HG03280 (cell line): ENCODE measurements around the gene FNIP2.

ENCODE experiments used
- ATAC-seq: cut with Tn5 transposase; IDR thresholded peaks from one replicate; pipeline ENCODE4 v1.9.1; 2021; ENCODE audit warnings: mild to moderate bottlenecking, moderate library complexity; ENCODE audit not compliant: unreplicated experiment

FNIP2 gene

DNA sequence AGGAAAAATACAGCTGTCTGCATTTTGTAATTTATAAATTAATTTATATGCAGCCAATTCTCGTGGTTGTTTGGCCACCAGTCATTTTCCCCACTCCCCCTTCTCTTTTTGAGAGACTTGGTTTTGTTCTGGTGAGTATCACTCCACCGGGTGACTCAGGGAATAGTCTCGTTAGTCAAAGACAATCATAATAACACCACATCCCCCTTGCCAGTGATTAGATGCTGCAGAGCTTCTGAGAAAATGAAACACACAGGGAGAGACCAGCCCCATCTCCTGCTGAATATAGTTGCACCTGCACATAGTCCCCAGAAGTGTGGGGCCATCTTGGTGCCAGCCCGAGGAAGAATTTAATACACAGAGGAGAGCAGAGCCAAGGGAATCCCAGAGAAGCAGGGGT is 8.0 kb upstream of the FNIP2 start:
- no peak for ATAC-seq

DNA sequence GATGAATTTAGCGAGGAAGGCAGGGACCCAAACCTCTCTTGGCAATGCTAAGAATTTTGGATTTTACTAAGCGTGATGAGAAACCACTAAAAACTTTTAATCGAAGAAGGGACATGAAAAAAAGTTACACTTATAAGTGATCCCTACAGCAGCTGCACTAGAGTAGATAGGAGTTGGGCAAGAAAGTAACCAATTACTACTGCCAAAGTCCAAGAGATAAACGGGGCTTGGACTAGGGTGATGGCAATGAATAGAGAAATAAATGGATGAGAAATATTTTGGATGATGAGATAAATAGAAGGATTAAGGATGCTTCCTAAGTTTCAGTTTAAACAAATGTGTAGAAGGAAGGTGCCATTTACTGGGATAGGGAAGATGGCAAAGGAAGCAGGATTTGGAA is 6.3 kb upstream of the FNIP2 start:
- ATAC-seq, result no peak

DNA sequence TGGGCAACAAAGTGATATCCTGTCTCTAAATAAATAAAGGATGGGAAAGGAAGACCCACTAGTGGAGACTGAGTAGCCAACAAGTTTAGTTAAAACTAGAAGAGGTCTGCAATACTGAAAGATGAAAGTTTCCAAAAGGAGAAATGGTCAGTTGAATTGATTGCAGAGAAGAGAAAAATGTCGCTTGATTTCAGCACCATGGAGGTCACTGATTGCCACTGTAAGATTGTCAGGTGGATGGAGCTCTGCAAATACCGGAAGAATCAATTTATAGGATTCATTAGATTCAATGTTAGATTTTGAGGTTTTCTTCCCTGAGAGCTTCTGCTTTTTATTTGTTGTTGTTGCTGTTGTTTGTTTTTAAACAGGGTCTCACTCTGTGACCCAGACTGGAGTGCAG is 5.4 kb upstream of the FNIP2 start:
- ATAC-seq, result no peak

DNA sequence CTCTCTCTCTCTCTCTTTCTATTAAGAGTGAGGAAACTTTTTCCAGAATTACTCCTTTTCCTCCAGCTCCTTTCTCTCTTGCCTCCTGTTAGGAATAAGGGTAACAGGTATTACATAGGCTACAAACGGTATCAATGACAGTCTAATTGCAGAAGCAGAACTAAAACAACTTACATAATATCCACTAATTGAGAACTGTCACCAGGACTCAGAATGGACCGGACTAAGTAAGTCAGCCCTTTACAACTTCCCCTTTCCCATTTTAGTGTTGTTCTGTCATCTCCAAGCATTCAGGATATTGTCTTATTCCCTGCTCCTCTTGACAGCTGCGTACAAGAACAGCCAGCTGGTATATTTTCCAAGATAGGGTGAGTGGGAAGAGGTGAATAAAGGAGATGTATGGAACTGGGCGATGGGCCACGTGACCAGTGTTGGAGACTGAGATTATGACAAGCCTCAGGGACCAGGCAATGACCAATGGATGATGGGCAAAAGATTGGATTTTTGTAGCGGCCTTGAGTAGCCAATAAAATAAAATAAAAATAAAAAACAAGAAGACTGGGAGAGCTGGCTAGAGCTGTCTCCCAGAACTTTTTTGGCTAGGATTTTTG is 2.3 kb upstream of the FNIP2 start:
- no peak for ATAC-seq

DNA sequence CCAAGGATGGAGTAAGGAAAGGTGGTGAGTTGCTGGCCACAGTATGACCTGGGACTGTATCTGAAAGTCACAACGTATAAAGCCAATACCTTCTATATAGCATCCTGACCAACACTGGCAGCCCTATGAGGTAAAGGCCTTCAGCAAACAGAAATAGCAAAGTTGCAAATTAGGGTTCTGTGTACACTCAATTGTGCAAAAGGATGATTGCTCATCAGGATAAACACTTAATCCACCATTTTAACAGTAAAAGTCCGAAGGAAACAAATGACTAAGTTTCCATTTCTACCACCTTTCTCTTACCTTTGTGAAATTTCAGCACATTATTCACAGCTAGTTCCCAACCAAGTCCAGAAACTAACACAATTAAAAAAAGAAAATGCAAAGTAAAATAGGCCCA is 1.4 kb upstream of the FNIP2 start:
- no peak for ATAC-seq

DNA sequence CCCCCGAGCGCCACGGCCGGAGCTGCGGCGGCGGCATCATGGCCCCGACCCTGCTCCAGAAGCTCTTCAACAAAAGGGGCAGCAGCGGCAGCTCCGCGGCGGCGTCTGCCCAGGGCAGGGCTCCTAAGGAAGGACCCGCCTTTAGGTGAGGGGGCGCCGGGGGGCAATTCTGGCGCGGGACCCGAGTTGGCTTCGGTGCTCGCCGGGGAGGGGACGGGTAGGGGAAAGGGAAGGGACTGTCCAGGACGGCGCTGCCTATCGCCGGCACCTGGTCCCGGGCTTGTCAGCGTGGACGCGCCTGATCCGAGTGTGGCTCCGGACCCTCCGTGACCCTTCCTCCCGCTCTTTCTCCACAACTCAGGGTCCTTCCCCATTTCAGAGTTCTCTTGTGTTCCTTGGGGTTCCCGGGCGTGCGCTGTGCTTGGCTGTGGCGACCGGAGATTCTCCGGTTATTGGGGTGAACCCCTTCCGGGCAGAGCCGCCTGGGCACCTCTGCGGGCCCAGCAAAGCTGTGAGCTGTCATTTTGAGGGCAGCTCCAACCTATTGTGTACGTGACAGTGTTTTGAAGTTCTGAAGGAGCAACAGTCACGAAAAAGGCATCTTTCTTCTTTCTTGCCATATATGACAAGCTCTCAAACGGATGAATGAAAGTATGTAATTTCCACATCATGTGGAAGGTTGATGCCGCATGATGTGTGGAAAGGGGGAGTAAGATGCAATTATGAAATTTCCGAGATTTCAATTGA is 522 bp downstream of the FNIP2 start:
- ATAC-seq, result peak; percentile 40

DNA sequence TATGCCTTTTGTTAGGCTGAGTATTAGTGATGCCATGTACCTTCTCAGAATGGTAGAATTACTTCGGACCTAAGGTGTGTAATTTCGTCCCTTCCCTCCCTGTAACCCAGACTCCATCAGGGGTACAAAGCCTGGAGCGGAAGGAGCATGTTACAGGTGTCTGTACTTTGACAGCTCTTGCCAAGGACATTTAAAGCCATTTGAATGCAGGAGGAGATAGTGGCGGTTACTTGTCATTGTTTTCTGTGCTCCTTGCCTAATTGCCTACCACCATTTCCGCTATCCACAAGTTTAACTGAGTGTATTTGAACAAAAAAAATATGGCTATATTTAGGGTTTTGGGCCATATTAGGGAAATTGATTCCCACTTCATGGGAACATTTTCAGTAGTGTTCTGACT is 1.8 kb downstream of the FNIP2 start:
- ATAC-seq, result no peak

DNA sequence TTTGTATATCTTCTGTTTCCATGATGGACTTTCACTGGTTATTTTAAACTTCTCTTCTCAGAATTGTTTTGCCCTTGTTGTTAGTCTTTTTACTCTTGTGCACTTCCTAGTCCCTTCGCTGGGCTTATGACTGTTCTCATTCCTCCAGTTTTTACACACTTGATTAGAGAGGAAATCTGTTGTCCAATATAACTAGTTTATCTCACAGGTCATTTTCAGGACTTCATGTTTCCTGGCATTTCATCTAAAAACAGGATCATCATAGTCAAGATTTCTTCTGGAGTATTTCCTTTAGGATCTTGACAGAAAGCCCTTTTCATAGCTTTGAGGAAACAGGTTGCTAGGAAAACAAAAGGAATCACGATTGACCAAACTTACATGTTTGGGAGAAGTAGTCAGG is 3.0 kb downstream of the FNIP2 start:
- no peak for ATAC-seq

DNA sequence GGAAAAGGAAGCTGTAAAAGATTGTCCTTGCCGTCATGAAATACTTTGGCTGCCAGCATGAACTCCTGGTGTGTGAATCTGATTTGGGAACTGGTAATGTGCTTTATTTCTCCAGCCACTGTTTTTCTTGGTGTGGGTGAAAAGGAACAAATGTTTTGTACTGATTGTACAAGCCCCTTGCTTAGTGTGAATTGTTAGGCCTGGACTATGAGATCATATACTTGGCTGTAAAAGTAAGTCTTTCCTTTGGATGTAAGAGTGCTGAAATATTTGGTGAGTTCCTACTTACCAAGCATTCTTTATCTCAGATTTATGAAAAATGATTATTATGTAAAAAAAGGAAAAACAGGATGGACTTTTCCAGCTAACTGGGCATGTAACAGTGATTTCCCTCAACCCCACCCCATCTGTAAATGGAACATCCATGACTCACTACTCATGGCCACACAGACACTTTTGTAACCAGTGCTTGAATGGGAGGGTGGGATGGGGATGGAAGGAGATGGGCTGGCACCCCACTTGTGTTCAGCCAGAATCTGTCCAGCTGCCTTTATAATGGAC is 6.3 kb downstream of the FNIP2 start:
- ATAC-seq, result no peak

DNA sequence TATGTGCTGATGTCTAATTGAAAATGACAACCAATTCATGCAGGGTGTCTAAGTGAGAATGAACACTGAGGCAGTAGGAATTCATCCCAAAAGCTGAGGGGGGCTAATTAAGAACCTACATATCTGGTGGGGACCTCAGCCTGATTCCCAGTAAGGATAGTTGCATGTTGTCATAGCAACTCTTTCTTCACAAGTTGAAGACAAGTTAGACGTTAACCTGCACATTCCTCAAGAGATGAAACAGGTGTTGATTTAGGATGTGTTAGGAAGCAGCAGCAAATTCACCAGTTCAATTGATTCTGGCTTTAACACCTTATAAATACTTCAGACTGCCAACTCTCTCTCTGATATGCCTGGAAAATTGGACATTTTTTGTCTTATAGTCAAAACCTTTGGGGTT is 7.3 kb downstream of the FNIP2 start:
- ATAC-seq, result no peak

DNA sequence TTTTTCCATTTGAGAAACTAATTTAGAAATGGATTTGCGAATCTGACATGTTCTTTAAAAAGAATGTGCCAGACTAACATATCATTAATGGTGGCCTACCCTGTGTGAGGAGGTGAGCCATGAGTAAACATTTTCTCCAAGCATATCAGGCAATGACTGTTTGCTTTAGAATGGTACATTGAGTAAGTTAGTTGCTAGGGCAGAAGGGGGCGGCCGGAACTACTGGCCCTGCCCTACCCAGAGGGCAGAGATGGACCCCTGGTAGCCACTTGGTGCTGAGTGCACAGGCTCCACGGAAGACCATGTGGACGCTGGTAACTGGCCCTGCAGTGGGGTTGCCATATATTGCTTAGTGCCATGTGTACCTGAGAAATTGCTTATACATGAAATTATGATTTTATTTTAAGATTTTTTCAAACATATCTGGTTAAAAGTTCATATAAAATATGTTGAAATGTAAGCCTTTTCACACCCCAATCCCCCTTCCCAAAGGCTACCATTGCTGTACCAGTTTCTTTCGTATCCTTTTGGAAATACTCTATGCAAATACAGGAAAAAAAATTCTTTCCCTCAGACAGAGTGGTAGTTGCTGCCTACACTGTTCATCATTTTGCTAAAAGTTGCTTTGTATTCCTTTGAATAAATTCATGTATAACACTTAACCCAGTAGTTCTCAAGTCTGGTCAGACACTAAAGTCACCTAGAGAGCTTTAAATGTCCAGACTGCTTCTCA is 8.8 kb downstream of the FNIP2 start:
- no peak for ATAC-seq

DNA sequence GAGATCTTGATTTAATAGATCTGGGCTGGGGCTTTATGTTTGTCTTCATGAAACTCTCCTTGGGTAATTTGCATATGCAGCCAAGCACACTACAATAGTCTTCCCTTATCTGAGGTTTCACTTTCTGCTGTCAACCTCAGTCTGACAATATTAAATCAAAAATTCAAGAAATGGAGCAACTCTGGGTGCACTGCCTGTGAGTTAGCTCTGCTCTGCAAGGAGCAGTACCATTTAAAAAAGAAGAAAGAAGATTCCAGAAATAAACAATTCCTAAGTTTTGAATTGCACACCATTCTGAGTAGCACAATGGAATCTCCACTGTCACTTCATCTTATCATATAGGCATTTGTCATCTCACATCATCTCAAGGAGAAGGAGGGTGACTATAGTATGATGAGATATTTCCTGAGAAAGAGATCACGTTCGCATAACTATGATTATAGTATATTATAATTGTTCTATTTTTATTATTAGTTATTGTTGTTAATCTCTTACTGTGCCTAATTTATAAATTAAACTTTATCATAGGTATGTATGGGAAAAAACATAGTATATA is 9.4 kb downstream of the FNIP2 start:
- ATAC-seq, result peak; percentile 99

DNA sequence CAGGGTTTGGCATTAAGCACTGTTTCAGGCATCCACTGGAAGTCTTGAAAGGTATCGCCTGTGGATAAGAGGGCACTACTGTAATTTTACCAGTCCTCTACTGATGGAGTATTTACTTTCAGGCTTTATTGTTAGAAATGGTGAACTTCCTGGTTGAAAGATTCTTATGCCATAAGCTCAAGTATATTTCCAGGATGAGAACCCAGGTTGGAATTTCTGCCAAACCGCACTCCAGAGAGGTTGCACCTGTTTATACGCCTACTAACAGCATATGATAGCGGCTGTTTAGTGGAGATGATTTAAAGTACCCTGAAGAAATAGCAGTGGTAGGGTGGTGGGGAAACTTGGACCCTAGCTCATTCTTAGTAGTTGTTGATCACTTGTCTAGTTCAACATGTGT is 9.9 kb downstream of the FNIP2 start:
- no peak for ATAC-seq

DNA sequence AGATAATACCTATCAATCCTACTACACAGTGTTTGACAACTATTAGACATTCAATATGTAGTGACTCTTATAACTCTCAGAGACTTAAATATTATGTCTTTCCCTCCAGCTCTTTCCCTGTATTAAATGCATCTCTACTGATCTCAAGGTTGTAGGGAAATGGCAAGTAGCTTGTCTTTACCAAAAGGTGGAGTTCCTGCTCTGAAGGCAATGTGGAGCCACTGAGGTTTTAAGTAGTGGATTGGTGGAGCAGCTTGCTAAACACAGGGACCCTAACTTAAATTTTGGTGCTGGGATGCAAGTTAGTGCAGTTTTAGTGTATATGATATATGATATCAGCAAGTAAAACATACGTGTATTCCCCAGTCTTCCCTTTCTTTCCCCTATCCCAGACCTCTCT is 13.1 kb downstream of the FNIP2 start:
- no peak for ATAC-seq

DNA sequence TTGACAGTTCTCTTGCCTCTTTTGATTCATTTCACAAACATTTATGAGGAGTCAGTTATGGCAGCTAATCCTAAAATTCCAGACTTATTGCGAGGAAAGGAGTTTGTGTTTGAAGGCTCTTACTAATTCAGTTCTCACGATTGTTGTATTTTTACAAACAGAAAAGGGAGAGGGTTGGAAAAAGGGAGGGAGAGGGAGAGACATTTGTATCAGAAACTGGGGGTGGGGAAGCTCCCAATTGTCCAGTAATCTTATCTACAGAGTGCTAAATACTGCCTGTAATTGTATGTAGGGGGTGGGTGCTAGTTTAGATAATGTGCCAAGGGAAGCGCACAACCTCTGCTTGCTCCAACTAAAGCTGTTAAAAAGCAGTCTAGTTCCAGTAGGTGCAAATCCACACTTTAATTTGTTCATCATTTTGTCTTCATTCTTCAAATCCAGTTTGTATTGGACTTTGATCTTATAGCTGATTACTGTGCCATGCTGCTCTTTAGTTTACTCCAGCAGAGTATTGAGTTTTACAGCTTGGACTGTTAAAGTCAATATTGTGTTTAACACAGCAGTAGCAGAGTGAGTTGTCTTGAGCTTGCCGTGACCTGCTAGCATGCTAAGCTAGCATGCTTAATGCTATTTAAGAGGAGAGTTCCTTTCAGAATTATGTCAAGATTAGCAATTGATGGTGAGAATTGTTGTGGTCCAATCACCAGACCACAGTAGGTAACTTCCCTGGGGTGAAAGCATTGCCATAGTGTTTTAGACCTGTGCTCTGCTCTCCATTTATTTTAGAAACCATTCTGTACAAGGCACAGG is 13.9 kb downstream of the FNIP2 start:
- ATAC-seq, result no peak

DNA sequence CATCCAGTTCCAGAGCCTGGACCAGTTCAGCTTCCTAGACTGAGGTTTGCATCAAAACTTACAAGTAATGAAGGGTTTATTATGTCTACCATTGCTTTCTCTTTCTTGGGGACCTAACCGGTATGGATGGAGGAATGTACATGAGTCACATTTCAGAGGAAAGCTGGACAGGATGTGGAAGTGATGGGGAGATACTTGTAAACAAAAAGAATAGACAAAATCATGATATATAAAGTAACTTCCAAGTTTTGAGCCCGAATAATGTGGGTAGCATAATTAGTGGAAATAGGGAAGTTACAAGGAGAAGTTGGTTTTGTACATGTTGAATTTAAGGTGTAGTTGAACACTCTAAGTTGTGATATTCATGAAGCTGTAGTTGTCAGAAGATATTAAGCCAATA is 15.0 kb downstream of the FNIP2 start:
- no peak for ATAC-seq

DNA sequence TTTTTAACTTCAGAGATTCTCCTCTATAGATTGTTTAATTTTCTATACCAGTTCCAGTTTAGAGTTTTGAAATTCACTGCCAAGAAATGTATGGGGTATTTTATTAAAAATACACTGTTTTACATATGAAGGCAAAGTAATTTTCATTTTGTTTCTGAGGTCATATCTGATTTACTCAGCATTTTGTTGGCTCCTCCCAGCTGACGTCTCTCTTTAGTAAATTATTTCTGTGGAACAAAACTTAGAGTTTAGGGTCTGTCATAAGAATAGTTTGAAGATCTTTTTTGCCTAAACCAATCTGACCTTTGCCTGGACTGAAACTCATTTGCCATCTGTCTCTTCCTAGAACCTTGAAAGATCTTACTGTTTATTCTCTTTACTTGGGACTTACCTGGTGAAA is 16.9 kb downstream of the FNIP2 start:
- ATAC-seq, result no peak

DNA sequence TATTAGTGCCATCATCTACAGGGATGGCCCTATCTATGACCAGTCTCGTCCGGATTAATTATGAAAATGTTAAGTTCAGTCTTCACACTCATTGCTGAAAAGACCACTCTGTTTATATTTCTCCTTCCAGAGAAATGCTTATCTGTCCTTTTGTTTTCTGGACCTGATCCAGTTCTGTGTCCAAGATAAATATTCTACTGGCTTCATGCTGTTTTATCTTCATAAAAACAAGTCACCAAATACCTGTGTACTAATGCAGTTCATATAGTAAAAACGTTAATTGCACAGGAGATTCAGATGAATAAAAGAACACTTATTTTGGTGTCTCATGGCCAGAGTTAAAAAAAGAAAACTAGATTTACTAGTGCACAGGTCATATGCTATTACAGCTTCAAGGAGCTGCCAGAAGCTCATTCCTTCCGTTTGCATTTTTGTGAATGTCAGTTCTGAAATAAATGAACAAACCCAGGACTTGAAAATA is 17.3 kb downstream of the FNIP2 start:
- no peak for ATAC-seq

DNA sequence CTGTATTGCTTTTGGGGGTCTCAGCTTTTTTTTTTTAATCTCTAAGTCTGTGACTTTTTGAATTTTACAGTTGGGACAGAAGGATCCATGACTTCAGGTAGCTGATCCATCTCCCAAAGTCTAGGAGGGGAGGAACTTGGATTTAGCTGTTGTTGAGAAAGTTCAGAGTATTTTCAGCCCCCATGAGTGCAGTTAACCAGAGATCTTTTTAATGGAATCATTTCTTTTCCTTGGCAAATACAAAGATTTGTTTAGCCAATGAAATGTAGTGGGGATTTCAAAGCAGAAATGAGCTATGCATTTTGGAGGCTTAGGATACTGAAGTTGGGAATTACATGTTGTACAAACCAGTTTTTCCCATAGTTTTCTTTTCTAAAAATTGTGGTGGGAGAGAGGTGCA is 18.1 kb downstream of the FNIP2 start:
- ATAC-seq, result no peak

DNA sequence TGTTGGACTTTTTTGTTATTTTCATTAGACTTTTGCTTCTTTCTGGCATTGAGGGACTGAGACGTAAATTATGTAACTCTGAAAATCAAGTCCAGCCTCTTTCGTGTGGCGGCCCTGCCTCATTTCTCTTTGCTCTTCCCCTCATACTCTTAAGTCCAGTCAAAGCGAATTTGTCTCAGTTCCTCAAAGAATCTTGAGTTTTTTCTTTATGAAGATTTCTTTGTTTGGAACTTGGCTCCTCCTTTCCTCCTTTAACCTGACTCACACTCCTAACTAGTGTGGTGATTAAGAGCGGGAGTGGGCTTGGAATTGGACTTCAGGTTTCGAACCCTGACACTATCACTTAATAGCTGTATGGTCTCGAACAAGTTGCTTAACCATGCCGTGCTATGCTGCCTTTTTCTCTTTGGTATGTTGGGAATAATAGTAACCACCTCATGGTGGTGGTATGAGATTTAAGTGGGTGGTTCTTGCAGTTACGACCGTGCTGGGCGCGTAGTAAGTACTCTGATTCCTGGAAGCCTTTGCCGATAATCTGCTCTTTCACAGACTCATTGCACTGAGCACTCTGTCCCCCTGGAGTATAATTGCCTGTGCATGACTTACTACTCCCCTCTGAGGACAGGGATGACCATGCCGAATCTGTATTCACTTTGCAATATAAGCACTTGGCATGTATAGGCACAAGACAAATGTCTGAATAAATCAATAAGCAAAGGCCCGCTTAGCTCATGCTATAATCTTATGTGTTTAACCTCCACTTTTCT is 19.1 kb downstream of the FNIP2 start:
- no peak for ATAC-seq
